GM18502 (cell line): ENCODE results near the gene NKPD1.

Experiments
- ATAC-seq: cut with Tn5 transposase; IDR thresholded peaks from one replicate; pipeline ENCODE4 v1.9.1; 2021; ENCODE audit warnings: mild to moderate bottlenecking; ENCODE audit not compliant: unreplicated experiment, poor library complexity

Gene NKPD1

DNA sequence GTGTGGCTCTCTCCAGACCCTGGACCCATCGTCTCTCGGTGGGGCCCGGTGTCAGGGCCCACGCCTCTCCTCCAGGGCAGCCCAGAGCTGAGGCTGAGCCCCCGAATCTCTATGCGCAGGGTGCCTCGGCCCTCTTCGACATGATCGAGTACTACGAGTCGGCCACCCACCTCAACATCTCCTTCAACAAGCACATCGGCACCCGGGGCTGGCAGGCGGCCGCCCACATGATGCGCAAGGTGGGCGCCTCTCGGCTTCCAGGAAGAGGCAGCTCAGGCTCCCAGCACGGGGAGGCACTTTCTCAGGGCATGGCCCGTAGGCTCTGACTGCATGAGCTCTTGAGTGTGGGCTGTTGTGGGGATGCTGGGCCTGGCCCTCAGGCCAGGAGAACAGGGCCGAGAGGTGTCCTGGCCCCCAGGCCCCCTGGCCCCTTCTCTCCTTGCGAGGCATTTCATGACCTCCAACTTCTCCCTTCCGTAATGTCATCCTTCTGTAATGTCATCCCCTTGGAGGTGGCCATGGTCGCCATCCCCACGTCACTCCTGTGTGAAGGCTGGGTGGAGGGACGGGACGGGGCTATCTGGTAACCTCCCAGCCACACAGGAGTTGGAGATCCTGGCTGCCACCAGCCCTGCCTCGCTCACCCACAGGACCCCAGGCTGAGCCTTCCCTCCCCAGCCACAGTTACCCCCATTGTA lies 19.4 kb downstream of the NKPD1 start:
- ATAC-seq = no peak

DNA sequence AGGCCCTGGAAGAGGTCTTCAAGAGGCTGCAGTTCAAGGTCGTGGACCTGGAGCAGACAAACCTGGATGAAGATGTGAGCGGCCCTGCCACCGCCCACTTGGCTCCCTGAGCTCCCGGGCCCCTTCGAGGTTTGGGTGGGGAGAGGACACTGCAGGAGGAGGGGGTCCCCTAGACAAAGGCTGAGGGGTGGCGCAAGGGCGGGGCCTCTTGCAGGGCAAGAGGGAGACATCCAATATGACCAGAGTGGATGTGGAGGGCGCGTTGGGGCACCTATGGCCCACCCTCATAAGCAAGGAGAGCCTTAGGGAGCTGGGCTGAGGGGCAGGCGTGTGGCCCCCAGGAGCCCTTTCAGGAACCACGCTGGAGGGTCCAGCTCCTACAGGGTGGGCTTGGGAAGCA lies 20.2 kb downstream of the NKPD1 start:
- no peak for ATAC-seq

- ATAC-seq = no peak
These were observed 20.7 kb downstream of the NKPD1 start for GRCh38 chr19:45140144-45140503.

DNA sequence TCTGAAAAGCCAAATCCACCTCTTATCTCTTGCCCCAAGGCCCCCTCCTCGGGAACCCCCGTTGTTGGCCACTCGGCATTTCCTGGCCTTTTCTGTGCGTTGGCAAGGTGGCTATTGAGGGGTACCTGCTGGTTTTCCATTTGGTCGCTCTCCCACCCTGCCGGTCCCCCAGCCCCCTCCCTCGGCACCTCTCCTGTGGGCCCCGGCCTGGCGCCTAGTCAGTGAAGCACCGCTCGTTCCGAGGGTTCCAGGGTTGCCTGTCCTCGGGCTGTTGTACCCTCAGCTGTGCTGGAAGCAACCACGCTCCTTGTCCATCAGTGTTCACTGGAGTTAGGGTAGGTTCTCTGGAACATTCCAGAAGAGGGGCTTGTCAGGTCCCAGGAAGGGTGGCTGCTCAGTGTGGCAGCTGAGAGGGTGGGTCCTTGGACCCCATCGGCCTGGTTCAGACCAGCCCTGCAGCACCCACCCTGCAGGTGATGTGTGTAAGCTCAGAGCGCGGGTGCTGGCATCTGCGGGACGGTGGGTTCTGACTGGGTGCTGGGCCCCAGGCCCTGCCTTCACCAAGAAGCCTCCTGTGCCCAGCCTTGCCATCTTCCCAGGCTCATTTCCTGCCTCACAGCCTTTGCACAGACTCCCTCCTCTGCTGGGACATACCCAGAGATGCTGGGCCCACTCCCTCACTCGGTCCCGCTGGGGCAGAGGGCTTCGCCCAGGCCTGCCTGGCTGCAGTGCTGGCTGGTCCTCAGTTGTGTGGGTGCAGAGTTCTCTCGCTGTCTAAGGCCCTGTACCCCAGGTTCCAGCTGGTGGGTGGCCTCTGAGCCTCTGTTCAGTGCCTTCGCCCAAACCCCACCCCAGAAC lies 21.3 kb downstream of the NKPD1 start:
- ATAC-seq = no peak

- ATAC-seq = no peak
These were observed 22.5 kb downstream of the NKPD1 start for GRCh38 chr19:45138303-45138751.

DNA sequence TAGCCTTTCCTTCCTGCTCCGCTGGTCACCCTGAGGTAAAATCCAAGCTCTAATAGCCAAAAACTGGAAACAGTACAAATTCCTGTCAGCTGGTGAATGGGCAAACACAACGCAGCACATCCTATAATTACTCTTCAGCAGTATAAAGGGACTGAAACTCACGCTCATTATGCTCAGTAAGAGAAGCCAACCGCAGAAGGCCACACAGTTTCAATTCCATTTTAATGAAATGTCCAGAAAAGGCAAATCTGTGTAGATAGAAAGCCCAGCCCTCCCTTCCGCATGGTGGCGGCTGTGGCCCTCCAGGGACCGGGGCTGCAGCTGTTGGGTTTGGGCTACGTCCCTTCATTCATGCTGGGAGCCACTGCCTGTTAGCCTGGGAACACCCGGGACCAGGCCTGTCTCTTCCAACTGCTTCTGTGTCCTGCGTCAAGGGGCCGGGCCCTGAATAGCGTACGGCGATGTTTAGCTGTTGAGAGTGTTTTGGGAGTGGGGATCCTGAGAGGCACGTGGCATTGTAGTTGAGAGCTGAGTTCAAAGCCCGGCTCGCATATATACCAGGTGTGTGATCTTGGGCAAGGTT lies 23.5 kb downstream of the NKPD1 start:
- peak; percentile 80 for ATAC-seq

- ATAC-seq = no peak
These were observed 24.1 kb downstream of the NKPD1 start for GRCh38 chr19:45136507-45137178.

- ATAC-seq = no peak
These were observed 25.5 kb downstream of the NKPD1 start for GRCh38 chr19:45135176-45135885.

- no peak for ATAC-seq
These were observed 27.1 kb downstream of the NKPD1 start for GRCh38 chr19:45133661-45134060.

- ATAC-seq = no peak
These were observed 29.7 kb downstream of the NKPD1 start for GRCh38 chr19:45130888-45131615.

GRCh38 chr19:45130236-45130635 lies 30.5 kb downstream of the NKPD1 start:
- ATAC-seq = no peak

- no peak for ATAC-seq
These were observed 32.0 kb downstream of the NKPD1 start for GRCh38 chr19:45128806-45129205.

DNA sequence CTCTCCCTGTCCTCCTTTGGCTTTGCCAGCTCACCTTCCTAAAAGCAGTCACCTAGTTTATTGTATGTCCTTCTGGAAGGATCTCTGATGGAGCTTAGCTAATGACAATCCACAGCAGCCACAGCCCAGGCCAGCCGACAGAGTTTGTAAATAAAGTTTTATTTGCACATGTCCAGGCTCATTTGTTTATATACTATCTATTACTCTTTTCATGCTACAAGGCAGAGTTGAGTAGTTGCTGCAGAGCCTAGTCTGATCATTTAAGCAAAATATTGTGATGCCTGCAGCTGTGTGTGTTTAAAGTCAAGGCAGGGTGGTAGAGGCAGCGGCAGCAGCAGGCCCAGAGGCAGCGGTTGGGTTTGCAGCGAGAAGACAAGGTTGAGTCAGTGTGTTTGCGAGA lies 32.6 kb downstream of the NKPD1 start:
- ATAC-seq = no peak

GRCh38 chr19:45126654-45127053 lies 34.1 kb downstream of the NKPD1 start:
- ATAC-seq = no peak

GRCh38 chr19:45125975-45126493 lies 34.7 kb downstream of the NKPD1 start:
- ATAC-seq = no peak

- ATAC-seq = no peak
These were observed 35.4 kb downstream of the NKPD1 start for GRCh38 chr19:45125360-45125759.

DNA sequence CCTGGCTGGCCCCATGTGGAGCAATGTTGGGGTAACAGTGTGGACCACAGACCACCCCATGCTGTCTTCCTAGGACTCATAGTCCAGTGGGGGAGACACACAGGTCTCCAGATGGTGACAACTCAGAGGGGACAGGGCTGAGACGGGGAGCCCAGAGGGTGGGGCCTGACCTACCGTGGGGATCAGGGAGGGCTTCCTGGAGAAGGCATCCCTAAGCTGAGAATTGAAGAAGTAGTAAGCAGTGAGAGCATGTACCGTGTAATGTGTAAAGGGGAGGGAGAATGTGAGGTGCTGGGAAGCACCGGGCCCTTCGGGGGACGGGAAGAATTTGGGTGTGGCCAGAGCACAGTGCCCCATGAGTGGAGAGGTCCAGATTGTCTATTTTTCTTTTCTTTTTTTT lies 36.8 kb downstream of the NKPD1 start:
- ATAC-seq = no peak

DNA sequence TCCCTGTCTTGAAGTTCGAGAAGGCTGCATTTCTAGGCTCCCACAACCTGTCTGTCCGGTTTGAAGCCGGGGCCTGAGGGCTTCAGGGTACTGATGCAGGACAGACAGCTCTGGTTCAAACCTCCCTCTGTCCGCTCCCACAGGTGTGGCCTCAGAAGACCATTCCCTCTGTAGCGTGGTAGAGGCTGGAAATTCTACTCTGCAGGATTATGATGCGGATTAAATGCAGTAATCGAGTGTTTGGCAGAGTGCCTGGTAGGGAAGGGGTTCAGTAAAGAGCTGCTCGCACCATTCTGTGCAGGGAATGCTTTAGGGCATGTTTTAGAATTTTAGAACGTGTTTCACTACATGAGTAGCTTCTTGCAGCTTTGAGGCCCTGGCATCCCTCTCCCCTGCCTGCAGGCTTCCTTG lies 37.3 kb downstream of the NKPD1 start:
- no peak for ATAC-seq

DNA sequence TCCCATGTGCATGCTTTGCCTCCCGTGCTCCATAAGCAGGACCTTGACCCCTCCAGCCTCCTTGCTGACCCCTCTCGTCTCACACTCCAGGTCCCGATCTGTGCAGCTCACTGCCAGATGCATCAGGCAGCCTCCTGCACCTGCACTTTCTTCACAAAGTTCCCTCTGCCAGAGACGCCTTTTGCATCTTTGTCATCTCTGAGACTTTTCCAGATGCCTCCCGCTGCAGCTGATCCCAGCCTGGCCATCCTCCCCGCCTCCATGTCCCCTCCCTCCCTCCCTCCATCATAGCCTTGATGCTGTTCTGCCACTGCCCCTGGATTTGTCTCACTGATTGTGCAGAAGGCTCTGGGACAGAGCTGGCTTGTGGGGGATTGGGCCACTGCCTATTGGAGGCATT lies 38.0 kb downstream of the NKPD1 start:
- ATAC-seq = no peak
